Transverse colon (tissue), 4 donors: ENCODE measurements around the gene PHF23. TPM values are rescaled to one million over a fixed set of nuclear protein-coding genes. Genes with fewer than 3 reads are reported as not detected.

Experiments
- DNase-seq: peaks from one replicate; pipeline ENCODE4 v3.0.0-alpha.2; 2019
- H3K27ac ChIP-seq, 4 donors: fragments of 200-600 bp; sonication (generic); 2 replicates each; pipeline ENCODE4 v1.5.1; 2016 to 2018; ENCODE audit warnings: inconsistent platforms in 4 of 4
- H3K27me3 ChIP-seq: fragments of 200-600 bp; sonication (generic); 2 replicates; pipeline ENCODE4 v1.5.1; 2017; ENCODE audit warnings: inconsistent platforms
- H3K36me3 ChIP-seq, 4 donors: fragments of 200-600 bp; sonication (generic); 2 replicates each; pipeline ENCODE4 v1.5.1; 2017 to 2019; ENCODE audit warnings: inconsistent platforms in 4 of 4
- H3K4me1 ChIP-seq, 4 donors: fragments of 200-600 bp; sonication (generic); 2 replicates each; pipeline ENCODE4 v1.5.1; 2017 to 2020; ENCODE audit warnings: inconsistent platforms in 4 of 4
- H3K4me3 ChIP-seq, 4 donors: fragments of 200-600 bp; sonication (generic); 1 replicate in 1 of 4; 2 replicates in 3 of 4; pipeline versions ENCODE4 v1.5.1 to v1.6.1; 2017 to 2019; ENCODE audit warnings: inconsistent platforms in 4 of 4
- H3K9me3 ChIP-seq, 2 donors: fragments of 200-600 bp; sonication (generic); 2 replicates each; pipeline ENCODE4 v1.5.1; 2017 to 2019; ENCODE audit warnings: inconsistent platforms in 2 of 2
- EP300 ChIP-seq: sonication (generic); formaldehyde crosslinking; IDR thresholded peaks from one replicate; pipeline ENCODE4 v1.6.1; 2017; ENCODE audit warnings: antibody characterized with exemption, low read depth
- POLR2A ChIP-seq: fragments of 450-650 bp; IDR thresholded peaks from one replicate; pipeline ENCODE4 v1.6.1; 2016; ENCODE audit warnings: antibody characterized with exemption, mild to moderate bottlenecking, moderate library complexity
- POLR2AphosphoS5 ChIP-seq, 3 donors: sonication (generic); formaldehyde crosslinking; IDR thresholded peaks; one replicate each; pipeline ENCODE4 v1.6.1; 2016; ENCODE audit warnings: antibody characterized with exemption in 3 of 3
- WGBS, 2 donors: methylation state at CpG; one replicate each; pipeline ENCODE4 v1.1.5; 2018; ENCODE audit warnings: low coverage in 1 of 2; 5-methylcytosine and 5-hydroxymethylcytosine counted together
- in situ Hi-C, 4 donors: fragments of 200-750 bp; cut with MboI; loops; one replicate each; pipeline versions ENCODE4 v1.15.0 to v1.15.1; 2017; ENCODE audit warnings: low sequenced_read_pairs in 3 of 4, low pct_ligation_motif_present in 1 of 4, low pct_unique_long_range_greater_than_20kb in 1 of 4
- intact Hi-C: fragments of 100-400 bp; cut with DNase I; formaldehyde crosslinking; loops from one replicate; pipeline ENCODE4 v1.15.1; 2023; ENCODE audit warnings: low total_unique reads
- total RNA-seq, 4 donors: library from RNA; depleted of rRNA; stranded (reverse); fragments of >200 nt; gene quantifications; one replicate each; pipeline ENCODE4 v1.1.0, GENCODE V29; 2016
- TF ChIP-seq, protein P1 (sequence below), 5 experiments: fragments of 200-600 bp in 3 of 5; fragments of 450-650 bp in 2 of 5; sonication (generic) in 3 of 5; IDR thresholded peaks; 1 replicate in 2 of 5; 2 replicates in 3 of 5; pipeline ENCODE4 v1.5.1; 2016 to 2017; ENCODE audit warnings: antibody characterized with exemption in 5 of 5, inconsistent platforms in 3 of 5, mild to moderate bottlenecking in 2 of 5, moderate library complexity in 1 of 5

PHF23 gene
- total RNA-seq, 4 donors from 2014 or later: 20.6 to 33.5 (median 27.8) TPM

DNA sequence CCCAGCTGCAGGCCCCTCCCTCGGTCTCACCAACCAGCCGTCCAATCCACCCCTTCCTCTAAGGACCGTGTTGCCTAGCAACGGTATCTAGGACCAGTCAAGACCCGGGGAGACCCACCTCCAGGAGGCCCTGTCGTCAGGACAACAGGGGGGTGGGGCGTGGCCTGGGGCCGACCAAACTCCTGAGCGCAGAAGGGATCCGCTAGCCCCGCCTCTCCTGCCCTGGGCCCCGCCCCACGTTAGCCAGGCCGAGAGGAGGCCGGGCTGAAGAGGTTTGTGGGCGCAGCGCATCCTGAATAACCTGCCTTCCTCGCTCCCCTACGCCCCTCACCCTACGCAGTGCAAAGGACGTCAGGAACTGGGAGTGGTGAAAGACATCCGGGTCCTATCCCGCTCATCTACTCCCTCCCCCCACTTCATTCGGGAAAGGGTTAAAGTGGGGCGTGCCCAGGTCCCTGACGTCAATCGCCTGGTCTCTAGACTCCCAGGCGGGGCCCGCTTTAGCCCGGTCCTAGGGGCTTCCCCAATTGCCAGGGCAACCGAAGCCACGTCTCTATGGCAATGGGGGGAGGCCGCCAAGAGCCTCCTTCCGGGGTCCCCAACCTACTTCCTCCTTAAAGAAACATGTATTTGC, 34.3 kb downstream of the PHF23 start:
- Histone ChIP-seq H3K4me3 (peak overlapping the region; percentile 22 to 49 (median 31)), H3K9me3 (no peaks in the 10 kb centered on the region), H3K36me3 (no peaks in the 10 kb centered on the region), H3K27ac (peak overlapping the region; percentile 51 to 73 (median 60)), H3K4me1 (peaks cover 3 to 15% (median 5%) of the 10 kb centered on the region in 4 donors), H3K27me3 (no peaks in the 10 kb centered on the region)
- intact Hi-C loops (no loop called here), in situ Hi-C loops (no loop called here)
- DNase-seq: peak; percentile 87
- WGBS, 2 donors: 1% methylated on average over 25 of the region's 34 CpGs; no CpG with 5 or more reads in 1 of the 2 donors
- TF ChIP-seq, protein P1, sequence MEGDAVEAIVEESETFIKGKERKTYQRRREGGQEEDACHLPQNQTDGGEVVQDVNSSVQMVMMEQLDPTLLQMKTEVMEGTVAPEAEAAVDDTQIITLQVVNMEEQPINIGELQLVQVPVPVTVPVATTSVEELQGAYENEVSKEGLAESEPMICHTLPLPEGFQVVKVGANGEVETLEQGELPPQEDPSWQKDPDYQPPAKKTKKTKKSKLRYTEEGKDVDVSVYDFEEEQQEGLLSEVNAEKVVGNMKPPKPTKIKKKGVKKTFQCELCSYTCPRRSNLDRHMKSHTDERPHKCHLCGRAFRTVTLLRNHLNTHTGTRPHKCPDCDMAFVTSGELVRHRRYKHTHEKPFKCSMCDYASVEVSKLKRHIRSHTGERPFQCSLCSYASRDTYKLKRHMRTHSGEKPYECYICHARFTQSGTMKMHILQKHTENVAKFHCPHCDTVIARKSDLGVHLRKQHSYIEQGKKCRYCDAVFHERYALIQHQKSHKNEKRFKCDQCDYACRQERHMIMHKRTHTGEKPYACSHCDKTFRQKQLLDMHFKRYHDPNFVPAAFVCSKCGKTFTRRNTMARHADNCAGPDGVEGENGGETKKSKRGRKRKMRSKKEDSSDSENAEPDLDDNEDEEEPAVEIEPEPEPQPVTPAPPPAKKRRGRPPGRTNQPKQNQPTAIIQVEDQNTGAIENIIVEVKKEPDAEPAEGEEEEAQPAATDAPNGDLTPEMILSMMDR (IDR thresholded peaks at IDR 0.05): no peak
- TF ChIP-seq POLR2AphosphoS5 (IDR thresholded peaks at IDR 0.05): peak in 1 of 3 donors; percentile 9

DNA sequence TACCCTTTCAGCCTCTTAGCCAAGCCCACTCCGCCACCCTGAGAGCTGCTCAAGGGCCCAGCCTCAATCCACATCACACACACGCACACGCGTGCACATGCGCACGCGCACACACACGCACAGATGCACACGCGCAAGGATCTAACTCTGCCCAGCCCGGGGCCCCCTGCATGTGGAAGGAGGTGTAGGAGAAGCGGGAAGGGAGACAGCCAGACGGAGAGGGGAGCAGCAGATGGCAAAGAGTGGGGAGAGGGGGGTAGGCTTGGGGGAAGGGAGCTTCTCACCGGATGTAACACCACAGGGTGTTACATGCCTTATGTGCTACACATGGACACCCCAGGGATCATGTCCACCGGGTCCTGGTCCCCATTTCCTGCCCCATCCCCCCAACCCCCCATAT, 34.9 kb downstream of the PHF23 start:
- H3K4me3 ChIP-seq: peak overlapping the region in 1 of 4 donors; percentile 49
- in situ Hi-C loops: no loop called here

DNA sequence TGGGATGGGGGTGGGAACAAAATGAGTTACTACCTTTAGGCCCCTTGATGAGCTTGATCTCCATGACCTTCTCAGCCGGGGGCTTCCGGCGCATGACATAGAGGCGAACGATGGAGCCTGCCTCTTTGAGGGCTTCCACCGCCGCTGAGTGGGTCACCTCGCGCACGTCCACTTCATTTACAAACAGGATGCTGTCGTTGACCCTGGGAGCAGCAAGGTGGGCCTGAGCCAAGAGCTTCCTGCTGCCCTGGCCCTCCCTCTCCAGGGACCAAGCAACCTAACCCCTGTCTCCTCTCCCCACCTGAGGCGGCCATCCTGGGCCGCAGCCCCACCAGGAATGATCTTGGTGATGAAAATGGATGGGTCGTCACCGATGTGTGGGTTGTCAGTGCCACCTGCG, 35.9 kb downstream of the PHF23 start:
- H3K27me3 ChIP-seq: no peaks in the 10 kb centered on the region
- H3K9me3 ChIP-seq: no peaks in the 10 kb centered on the region
- peaks cover 3 to 15% (median 5%) of the 10 kb centered on the region in 4 donors for H3K4me1 ChIP-seq
- TF ChIP-seq EP300: no peak
- TF ChIP-seq, protein P1 (IDR thresholded peaks at IDR 0.05): no peak
- TF ChIP-seq POLR2A: no peak
- no peak for TF ChIP-seq POLR2AphosphoS5 (IDR thresholded peaks at IDR 0.05)
- no peaks in the 10 kb centered on the region for H3K36me3 ChIP-seq
- 92% methylated on average over 16 of the region's 16 CpGs; no CpG with 5 or more reads in 1 of the 2 donors for WGBS, 2 donors
- intact Hi-C loops (no loop called here), in situ Hi-C loops (no loop called here)
- no peak overlapping the region for H3K27ac ChIP-seq
- no peak overlapping the region for H3K4me3 ChIP-seq
- DNase-seq: no peak

More for the DNA sequence above, 34.9 kb downstream of the PHF23 start:
- H3K9me3 ChIP-seq: no peaks in the 10 kb centered on the region
- no peak for DNase-seq
- 76% methylated on average over 15 of the region's 15 CpGs; no CpG with 5 or more reads in 1 of the 2 donors for WGBS, 2 donors
- TF ChIP-seq EP300 (no peak), POLR2A (no peak), POLR2AphosphoS5 (IDR thresholded peaks at IDR 0.05) (no peak)
- TF ChIP-seq, protein P1 (IDR thresholded peaks at IDR 0.05): no peak
- intact Hi-C loops: no loop called here
- no peaks in the 10 kb centered on the region for H3K36me3 ChIP-seq
- peak overlapping the region; percentile 51 to 73 (median 60) for H3K27ac ChIP-seq
- H3K27me3 ChIP-seq: no peaks in the 10 kb centered on the region
- peaks cover 3 to 15% (median 5%) of the 10 kb centered on the region in 4 donors for H3K4me1 ChIP-seq

DNA sequence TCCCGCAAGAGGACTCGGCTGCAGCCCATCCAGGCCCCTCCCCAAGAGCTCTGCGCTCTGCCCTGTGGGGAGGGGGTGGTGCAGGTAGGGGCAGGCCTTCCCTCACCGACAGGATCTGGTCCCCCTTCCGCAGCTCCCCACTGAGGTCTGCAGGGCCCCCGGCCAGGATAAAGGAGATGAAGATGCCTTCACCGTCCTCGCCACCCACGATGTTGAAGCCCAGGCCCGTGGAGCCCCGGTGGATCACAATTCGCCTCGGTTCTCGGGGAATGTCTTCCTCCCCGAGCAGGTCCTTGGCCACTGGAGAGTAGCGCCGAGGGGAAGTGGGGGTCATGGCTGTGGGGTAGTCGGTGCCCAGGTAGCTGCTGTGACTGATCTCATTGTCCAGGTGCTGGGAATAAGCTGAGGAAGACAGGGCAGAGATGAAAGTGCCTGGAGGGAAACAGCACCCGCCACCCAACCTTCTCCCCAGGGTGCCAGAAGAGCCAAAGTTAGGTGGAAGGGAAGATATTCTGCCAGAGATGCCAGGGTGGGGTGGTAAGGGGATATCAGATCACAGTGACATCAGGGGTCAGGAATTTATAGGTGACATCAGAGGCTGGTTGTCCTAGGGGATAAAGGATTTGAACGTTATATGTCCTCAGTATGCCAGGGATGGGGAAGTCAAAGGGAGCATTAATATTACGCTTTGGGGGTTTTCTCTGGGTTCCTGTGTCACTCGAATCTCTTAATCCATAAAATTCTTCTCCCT, 42.4 kb downstream of the PHF23 start:
- 90 to 91% methylated on average over 3 to 22 of the region's 22 CpGs for WGBS, 2 donors
- DNase-seq: no peak
- H3K4me3 ChIP-seq: no peak overlapping the region
- no peaks in the 10 kb centered on the region for H3K27me3 ChIP-seq
- H3K27ac ChIP-seq: no peak overlapping the region
- intact Hi-C loops: no loop called here
- H3K9me3 ChIP-seq: no peaks in the 10 kb centered on the region
- no peaks in the 10 kb centered on the region for H3K4me1 ChIP-seq
- TF ChIP-seq EP300: no peak
- TF ChIP-seq, protein P1 (IDR thresholded peaks at IDR 0.05): no peak
- no peak for TF ChIP-seq POLR2A
- TF ChIP-seq POLR2AphosphoS5 (IDR thresholded peaks at IDR 0.05): no peak
- no peaks in the 10 kb centered on the region for H3K36me3 ChIP-seq
- in situ Hi-C loops: no loop called here
